Measurements from ENCODE around the gene NAA60. TPM values are rescaled to one million over a fixed set of nuclear protein-coding genes. Genes with fewer than 3 reads are reported as not detected.
"Not testable (repeated sequence)": the region's sequence is repeated elsewhere in the genome, so short reads cannot be mapped to it uniquely, and the experiment has no call there.

NAA60 gene
- total and polyA plus RNA-seq, 9 donors: 16.6 to 106 (median 40.8) TPM

DNA sequence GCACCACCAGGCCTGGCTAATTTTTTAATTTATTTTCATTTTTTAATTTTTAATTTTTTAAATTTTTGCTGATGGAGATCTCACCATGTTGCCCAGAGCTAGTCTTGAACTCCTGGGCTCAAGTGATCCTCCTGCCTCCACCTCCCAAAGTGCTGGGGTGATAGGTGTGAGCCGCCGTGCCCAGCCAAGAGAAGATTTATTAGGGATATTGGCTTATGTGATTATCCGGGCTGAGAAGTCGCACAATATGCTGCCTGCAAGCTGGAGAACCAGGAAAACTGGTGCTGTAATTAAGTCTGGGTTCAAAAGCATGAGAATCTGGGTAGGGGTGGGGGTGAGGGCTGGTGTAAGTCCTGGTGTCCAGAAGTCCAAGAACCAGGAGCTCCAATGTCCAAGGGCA lies 54.3 kb downstream of the NAA60 start:
- Histone ChIP-seq H3K4me1 (ENCODE audit: insufficient read depth) (peaks cover 6% of the 10 kb centered on the region), H3K4me3 (no peak overlapping the region), H3K9me3 (no peaks in the 10 kb centered on the region), H3K27ac (no peak overlapping the region), H3K27me3 (no peaks in the 10 kb centered on the region), H3K36me3 (no peaks in the 10 kb centered on the region)
- 89 to 94% (median 92%) methylated on average over 4 of the region's 4 CpGs for WGBS, 3 donors
- DNase-seq: peak in 1 of 5 donors; percentile 9
- TF ChIP-seq EP300 (IDR thresholded peaks at IDR 0.05) (no peak), POLR2A (IDR thresholded peaks at IDR 0.05) (no peak)
- TF ChIP-seq, protein P1, sequence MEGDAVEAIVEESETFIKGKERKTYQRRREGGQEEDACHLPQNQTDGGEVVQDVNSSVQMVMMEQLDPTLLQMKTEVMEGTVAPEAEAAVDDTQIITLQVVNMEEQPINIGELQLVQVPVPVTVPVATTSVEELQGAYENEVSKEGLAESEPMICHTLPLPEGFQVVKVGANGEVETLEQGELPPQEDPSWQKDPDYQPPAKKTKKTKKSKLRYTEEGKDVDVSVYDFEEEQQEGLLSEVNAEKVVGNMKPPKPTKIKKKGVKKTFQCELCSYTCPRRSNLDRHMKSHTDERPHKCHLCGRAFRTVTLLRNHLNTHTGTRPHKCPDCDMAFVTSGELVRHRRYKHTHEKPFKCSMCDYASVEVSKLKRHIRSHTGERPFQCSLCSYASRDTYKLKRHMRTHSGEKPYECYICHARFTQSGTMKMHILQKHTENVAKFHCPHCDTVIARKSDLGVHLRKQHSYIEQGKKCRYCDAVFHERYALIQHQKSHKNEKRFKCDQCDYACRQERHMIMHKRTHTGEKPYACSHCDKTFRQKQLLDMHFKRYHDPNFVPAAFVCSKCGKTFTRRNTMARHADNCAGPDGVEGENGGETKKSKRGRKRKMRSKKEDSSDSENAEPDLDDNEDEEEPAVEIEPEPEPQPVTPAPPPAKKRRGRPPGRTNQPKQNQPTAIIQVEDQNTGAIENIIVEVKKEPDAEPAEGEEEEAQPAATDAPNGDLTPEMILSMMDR (IDR thresholded peaks at IDR 0.05): no peak
- intact Hi-C loops (cut with DNase I): no loop called here

DNA sequence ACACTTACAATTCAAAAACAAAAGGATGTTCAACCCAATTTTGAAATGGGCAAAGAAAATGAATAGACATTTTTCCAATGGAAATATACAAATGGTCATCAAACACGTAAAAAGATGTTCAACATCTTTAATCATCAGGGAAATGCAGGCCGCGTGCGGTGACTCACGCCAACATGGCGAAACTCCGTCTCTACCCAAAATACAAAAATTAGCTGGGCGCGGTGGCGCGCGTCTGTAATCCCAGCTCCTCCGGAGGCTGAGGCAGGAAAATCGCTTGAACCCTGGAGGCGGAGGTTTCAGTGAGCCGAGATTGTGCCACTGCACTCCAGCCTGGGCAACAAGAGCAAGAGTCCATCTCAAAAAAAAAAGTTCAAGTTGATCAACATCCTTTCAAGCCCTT lies 55.5 kb downstream of the NAA60 start:
- no peaks in the 10 kb centered on the region for H3K27me3 ChIP-seq
- H3K9me3 ChIP-seq: no peaks in the 10 kb centered on the region
- intact Hi-C loops (cut with DNase I): no loop called here
- H3K4me1 ChIP-seq (ENCODE audit: insufficient read depth): peaks cover 6% of the 10 kb centered on the region
- H3K27ac ChIP-seq: no peak overlapping the region
- H3K4me3 ChIP-seq: no peak overlapping the region
- TF ChIP-seq, protein P1 (IDR thresholded peaks at IDR 0.05): no peak
- no peak for TF ChIP-seq POLR2A (IDR thresholded peaks at IDR 0.05)
- TF ChIP-seq EP300 (IDR thresholded peaks at IDR 0.05): no peak
- no peaks in the 10 kb centered on the region for H3K36me3 ChIP-seq
- 96 to 98% (median 97%) methylated on average over 16 of the region's 16 CpGs for WGBS, 3 donors
- peak in 1 of 5 donors; percentile 35 for DNase-seq

DNA sequence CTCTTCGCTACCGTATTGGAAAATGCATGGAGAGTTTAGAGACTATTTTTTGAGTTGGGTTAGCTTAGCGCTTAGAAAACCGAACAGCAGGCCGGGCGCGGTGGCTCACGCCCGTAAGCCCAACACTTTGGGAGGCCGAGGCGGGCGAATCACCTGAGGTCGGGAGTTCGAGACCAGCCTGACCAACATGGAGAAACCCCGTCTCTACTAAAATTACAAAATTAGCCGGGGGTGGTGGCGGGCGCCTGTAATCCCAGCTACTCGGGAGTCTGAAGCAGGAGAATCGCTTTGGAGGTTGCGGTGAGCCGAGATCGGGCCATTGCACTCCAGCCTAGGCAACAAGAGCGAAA lies 57.9 kb downstream of the NAA60 start:
- H3K36me3 ChIP-seq; intact Hi-C loops (cut with DNase I); H3K27me3 ChIP-seq; H3K4me1 ChIP-seq (ENCODE audit: insufficient read depth); H3K9me3 ChIP-seq: not testable (repeated sequence)
- Histone ChIP-seq H3K27ac (peak overlapping the region in 1 of 2 donors; percentile 50), H3K4me3 (peak overlapping the region; percentile 76)
- peak in 1 of 5 donors; percentile 33 for DNase-seq
- WGBS, 3 donors: 2 to 9% (median 6%) methylated on average over 24 of the region's 24 CpGs

DNA sequence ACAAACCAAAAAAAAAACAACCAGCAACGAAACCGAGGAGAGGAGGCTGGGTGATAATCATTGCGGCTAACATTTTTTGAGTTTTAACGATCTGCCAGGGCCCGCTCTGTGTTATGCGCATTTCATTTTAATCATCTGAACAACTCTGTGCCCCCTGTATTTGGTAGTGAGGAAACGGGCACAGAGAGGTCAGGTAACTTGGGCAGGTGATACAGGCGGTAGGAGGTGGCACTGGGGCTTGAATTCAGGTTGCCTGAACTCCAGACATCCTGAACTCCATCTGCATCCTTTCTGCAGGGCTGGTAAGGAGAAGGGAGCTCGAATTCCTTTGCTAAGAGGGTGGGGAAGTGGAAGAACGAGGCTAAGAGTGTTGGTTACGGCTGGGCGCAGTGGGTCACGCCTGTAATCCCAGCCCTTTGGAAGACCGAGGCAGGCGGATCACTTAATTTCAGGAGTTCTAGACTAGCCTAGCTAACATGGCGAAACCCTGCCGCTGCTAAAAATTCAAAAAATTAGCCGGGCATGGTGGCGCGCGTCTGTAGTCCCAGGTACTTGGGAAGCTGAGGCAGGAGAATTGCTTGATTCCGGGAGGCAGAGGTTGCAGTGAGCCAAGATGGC lies 58.4 kb downstream of the NAA60 start:
- H3K4me1 ChIP-seq (ENCODE audit: insufficient read depth): peaks cover 6% of the 10 kb centered on the region
- no peaks in the 10 kb centered on the region for H3K9me3 ChIP-seq
- 61 to 72% (median 66%) methylated on average over 22 of the region's 22 CpGs for WGBS, 3 donors
- no peaks in the 10 kb centered on the region for H3K27me3 ChIP-seq
- H3K27ac ChIP-seq: no peak overlapping the region
- TF ChIP-seq POLR2A (IDR thresholded peaks at IDR 0.05): no peak
- TF ChIP-seq EP300 (IDR thresholded peaks at IDR 0.05): no peak
- TF ChIP-seq, protein P1 (IDR thresholded peaks at IDR 0.05): no peak
- intact Hi-C loops (cut with DNase I): no loop called here
- no peaks in the 10 kb centered on the region for H3K36me3 ChIP-seq
- peak overlapping the region; percentile 76 for H3K4me3 ChIP-seq
- DNase-seq: peak in 1 of 5 donors; percentile 29

DNA sequence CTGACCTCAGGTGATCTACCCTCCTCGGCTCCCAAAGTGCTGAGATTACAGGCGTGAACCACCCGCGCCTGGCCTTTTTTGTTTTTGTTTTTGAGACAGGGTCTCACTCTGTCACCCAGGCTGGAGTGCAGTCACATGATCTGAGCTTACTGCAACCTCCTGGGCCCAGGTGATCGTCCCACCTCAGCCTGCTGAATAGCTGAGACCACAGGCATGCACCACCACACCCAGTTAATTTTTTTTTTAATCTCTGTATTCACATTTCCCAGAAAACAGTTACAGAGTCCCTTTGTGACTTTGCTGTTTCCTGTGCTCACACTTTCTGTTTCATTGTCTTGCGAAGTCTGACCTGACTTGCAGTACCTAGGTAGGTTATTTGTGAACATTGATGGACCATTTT lies 60.0 kb downstream of the NAA60 start:
- intact Hi-C loops (cut with DNase I): no loop called here
- 86 to 89% (median 88%) methylated on average over 6 of the region's 6 CpGs for WGBS, 3 donors
- Histone ChIP-seq H3K36me3 (no peaks in the 10 kb centered on the region), H3K9me3 (no peaks in the 10 kb centered on the region), H3K27me3 (no peaks in the 10 kb centered on the region), H3K27ac (no peak overlapping the region), H3K4me1 (ENCODE audit: insufficient read depth) (peaks cover 6% of the 10 kb centered on the region), H3K4me3 (no peak overlapping the region)
- no peak for TF ChIP-seq POLR2A (IDR thresholded peaks at IDR 0.05)
- DNase-seq: peak in 1 of 5 donors; percentile 19
